GM04504 (cell line): ENCODE measurements around the gene HSD17B1.

Source experiments
- DNase-seq: peaks from one replicate; pipeline ENCODE4 v3.0.0-alpha.2; 2012; ENCODE audit warnings: low read depth

Gene HSD17B1

DNA sequence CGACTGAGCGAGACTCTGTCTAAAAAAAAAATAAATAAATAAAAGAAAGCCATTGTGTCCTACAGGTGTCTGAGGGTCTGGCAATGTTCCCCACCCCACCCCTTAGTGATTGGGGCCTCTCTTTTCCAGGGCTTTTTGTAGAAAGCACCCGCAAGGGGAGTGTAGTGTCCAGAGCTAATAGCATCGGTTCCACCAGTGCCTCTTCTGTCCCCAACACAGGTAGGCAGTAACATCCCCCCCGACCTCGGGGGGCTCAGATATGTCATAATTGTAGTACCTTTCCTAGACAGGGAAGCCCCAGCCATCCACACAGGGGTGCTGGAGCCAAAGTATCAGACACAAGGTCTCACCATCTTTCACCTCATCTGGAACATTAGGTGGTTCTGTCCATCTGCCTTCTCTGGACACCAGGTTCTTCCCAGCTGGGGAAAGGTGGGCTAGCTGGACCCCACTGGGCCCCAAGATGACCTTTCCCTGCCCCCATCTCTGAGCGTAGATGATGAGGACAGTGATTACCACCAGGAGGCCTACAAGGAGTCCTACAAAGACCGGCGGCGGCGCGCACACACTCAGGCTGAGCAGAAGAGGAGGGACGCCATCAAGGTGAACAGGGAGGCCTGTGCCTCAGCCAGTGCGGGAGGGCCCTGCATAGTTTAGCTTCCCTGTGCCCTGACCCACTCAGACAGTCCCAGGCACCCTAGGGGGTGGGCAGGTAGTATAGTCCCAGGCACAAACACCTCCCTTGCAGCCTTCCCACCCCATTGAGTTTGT is 15.8 kb downstream of the HSD17B1 start:
- DNase-seq, result no peak

DNA sequence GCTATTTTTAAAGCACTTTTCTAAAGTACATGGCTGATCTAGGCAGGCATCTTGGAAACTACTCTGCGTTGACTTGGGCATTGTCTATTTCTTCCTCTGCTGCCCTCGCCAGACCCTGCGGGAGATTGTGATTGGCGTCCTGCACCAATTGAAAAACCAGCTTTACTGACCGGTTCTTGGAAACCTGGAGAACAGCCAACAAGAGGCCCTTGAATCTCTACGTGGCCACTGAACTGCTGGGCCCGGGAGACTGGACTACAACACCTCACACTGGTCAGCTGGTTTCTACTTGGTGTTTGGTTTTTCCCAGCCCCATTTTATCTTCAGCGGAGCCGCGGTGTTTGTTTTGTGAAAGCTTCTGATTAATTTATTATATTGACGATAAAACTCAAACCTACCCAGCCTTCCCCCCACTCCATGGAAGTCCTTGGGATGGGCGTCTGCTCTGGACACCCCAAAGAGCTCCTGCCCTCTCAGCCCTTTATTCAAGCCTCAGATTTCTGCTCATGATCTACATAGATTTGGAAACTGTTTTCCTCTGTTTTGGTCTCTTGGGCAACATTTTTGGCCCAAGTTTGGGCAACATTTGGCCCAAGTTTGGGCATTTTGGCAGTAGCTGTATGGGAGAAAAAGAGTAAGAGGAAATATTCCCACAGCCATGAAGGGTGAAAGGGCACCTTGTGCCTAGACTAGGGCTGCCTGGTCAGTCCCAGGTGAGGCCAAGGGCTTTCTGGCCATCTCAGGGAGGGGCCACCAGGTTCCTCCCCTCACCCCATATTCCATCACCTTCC is 18.9 kb downstream of the HSD17B1 start:
- DNase-seq, result no peak

DNA sequence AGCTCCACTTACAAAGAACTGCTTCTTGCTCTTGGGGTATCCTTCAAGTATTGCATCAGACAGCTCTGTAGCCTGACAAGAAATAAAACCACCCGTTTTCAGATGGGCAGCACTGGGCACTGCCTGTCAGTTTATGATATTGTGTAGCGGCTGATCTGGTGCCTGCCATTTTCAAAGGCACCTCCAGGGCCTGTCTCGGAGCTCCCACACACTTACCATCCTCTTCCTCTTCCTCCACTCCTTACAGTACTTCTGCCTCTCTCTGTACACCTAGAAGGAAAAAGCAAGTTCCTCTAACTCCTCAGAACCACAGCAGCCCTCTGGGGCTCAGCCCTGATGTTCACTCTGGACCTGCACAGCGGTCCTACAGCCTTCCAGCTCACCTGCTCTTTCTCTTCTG is 20.4 kb downstream of the HSD17B1 start:
- DNase-seq, result no peak

DNA sequence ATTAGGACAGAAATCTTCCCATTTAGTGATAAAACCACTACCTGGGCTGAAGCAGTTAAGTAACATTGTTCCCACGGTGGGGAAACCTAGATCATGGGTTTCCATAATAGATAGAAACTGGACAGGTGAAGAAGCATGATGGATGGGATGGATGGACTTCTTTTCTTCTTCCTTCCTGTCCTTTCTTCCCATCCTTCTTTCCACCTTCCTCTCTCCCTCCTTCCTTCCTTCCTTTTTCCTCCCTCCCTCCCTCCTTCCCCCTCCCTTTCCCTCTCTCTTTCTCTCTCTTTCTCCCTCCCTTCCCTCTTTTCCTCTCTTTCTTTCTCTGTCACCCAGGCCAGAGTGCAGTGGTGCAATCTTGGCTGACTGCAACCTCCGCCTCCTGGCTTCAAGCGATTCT is 21.7 kb downstream of the HSD17B1 start:
- DNase-seq, result no peak

DNA sequence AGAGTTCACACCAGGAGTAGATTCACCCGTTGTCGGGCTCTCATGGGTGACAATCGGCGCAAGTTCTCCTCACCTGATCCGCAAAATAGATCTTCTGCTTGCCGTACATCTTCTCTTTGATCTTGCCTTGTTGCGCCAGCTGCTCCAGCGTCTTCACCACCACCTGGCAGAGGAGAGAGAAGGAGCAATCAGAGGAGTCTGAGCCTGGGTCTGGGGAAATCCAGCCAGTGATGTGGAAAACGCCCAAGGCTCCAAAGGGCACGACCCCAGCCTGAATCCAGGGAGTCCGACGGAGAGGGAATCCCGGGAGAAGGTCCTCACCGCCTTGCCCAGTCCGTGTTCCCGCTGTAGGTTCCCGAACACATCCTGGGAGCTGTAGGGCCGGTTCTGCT is 24.4 kb downstream of the HSD17B1 start:
- no peak for DNase-seq

DNA sequence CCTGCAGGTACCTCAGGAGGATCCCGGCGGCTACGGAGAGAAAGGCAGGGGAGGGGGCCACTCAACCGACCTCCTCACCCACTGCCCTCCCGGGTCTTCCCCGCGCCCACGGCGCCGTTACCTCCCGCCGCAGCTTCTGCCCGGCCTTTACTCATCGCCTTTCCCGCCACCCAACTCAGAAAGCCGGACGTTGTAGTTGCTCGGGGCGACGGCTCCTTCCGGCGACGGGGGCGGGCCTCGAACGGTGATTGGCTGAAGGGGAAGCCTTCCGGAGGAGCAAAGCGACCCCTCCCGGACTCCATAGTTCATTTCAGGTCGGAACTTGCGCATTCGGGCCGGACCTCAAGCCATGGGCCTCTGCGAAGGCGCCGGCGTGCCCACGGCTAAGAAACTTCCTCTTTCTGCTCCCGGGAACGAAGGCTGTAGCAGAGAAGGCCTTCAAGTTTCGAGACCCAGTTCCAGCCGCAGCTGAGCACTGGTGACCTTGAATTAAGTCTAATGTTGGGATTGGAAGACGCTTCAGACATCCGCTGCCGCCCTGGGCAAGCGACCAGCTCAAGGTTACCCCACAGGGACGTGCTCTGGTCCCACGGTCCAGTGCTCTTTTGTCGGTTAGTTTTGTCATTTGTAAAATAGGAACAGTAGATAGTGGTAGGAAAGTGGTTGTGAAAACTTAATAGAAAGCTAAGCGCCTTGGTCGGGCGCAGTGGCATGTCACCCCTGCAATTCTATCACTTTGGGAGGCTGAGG is 25.0 kb downstream of the HSD17B1 start, which contains the start of gene PSMC3IP:
PSMC3IP (minus strand) TSS at position 198 of the 750 bp plus-strand sequence; CDS start at position 155, 43 bp downstream.
- peak; percentile 90 for DNase-seq

DNA sequence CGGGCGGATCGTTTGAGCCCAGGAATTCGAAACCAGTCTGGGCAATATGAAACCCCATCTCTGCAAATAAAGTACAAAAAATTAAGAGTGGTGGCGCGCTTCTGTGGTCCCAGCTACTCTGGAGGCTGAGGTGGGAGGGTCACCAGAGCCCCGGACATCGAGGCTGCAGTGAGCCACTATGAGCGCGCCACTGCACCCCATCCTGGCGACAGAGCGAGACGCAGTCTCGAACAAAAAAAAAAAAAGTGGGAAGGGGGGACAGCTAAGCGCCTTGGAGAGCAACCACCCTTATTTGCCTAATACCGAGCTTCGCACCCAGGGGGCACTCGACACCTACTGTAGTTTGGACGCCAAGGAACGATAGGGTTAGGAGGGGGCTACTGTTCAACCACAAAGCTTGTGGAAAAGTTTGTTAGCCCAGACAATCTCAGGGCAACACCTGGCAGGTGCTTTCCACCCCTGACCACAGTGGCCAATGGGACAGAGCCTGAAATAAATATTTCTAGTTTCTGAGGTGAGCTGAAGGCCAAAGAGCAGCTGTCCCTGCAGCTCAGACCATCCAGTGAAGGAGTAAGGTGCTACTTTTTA is 25.7 kb downstream of the HSD17B1 start:
- DNase-seq, result no peak

DNA sequence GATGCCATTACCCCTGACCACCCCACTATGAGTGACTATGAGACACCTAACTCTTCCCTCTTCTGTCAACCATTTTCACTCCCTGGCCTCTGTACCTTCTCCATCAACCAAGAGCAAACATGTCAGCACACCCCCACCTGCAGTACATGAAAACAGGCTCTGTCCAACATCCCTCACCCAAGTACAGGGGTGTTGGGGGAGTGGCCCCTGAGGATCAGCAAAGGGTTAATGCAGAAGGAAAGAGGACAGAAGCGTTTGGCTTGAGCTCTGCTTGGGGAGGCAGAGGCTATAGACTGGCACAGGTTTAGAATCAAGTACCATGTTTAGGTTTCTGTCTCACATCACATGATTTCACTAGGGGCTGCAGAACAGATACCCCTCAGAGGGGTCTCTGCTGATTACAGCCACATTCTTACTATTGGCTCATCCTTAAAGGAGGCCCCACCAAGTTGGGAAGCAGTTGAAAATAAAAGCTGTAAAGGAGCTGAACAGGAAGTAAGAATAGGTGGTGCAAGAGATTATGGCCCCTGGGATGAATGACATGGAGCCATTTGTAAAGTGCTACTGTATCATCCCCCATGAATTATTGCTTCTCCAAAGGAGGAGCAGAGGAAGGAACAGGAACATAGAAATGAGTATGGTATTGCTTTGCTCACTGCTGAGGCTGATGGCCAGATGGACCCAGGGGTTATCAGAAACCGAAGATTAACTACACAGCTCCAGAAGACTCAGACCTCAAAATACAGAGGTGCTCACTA is 27.2 kb downstream of the HSD17B1 start:
- DNase-seq, result no peak

DNA sequence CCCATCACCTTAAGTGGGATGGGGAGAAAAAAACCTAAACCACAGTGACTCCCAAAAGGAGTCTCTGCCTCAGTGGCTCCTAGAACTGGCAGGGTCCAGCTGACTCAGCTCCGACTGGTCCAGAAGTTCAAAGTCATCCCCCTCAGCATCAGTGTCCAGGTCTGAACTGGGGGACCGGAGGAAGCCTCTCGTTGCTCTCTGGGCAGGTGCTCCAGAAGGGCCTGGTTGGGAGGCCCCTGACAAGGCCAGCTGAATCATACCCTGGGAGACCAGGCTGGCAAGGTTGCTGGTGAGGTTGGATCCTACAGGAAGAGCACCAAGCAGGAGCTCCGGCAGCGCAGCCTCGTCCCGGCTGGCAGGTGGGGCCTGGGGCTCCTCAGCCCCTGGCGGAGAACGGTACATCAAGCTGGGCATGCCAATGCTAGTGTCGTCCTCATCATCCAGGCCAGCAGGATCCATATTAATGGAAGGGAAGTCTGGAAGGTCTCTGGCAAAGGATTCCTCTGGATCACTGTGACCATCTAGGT is 29.1 kb downstream of the HSD17B1 start:
- DNase-seq, result no peak

DNA sequence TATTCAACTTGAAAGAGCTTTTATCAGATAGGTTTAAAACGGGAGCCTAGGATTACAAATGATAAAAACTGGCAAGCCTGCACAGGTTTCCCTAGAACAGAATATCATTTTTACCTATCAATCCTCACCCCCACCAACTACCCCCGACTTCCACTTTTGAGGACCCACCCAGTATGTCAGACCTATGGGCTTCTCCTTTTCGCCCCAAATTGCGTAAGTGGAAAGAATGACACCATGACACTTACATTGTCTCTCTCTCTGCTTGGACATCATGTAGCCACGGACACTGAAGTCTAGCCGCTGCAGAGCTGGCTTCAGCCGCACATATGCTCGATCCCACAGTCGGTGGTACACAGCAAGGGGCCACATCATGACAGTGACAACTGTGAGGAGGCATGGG is 32.2 kb downstream of the HSD17B1 start:
- no peak for DNase-seq

DNA sequence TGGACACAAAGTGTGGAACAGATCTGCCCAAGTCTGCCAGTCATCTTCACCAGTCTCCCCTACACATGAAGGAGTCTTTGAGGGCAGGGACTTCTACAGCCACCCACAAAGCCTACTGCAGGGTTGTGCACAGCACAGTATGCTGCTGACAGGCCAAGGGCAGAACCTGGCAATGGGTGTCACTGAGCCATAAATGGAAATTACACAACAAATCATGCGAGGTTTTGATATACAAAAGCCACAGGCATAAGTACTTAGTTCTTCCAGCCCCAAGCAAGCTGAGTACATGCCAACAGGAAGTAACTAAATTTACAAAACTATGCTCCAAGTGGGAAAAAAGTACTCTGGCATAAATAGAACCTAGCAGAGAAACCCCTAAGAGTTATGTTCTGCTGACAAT is 32.6 kb downstream of the HSD17B1 start:
- no peak for DNase-seq

DNA sequence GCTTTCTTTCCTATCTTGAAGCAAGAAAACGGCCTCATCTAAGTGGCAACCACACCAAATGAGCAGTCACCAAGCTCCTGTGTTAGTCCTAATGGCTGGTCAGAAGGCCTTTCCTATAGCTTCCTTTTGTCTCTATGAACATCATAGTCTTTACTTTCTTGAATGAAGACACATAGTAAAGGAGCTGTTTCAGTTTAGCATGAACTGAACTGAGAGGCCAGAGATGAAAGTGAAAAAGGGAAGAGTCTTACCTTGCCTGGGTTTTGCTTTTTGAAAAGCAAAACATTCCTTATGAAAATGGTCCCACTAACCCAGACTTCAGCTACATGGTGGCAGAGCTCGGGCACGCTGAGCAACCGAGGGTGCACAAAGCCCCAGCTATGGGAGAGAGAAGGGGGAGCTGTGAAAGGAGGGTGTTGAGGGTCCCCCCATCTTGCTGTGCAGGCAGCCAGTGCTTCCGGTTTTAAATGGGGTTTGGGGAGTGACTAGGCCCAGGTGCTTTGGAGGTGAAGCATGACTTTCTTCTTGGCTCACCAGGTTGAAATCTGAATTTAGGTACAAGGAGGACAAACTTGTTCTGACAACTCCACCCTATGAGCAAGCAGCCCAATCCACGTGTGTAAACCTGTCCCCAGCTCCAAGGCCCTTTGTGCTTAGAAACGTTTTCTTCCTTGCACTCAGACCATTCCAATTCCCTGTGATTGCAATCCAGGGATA is 33.9 kb downstream of the HSD17B1 start:
- DNase-seq, result no peak

DNA sequence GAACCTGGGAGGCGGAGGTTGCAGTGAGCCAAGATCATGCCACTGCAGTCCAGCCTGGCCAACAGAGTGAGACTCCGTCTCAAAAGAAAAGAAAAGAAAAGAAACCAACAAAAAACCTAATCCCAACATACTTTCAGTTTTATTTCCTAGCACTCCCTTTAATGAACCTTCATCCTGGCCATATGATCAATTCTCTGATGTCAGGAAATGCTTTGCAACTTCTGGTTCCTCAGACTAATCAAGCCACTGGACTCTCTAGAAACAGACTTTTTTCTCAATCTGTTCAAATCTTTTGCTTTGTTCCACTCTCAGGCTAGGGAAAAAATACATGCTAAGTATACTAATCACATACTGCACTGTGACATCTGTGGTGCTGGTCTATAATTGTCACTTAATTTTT is 38.2 kb downstream of the HSD17B1 start:
- DNase-seq, result no peak

DNA sequence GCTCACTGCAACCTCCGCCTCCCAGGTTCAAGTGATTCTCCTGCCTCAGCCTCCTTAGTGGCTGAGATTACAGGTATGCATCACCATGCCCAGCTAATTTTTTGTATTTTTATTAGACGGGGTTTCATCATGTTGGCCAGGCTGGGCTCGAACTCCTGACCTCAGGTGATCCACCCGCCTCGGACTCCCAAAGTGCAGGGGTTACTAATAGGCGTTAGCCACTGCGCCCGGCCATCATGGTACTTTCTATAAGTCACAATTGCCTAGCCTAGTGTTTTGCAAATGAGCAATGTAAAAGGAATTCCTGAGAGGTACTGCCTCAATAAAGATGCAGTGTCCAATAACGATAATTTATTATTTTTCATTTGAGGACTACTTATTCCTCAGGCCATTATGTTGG is 38.7 kb downstream of the HSD17B1 start:
- no peak for DNase-seq

DNA sequence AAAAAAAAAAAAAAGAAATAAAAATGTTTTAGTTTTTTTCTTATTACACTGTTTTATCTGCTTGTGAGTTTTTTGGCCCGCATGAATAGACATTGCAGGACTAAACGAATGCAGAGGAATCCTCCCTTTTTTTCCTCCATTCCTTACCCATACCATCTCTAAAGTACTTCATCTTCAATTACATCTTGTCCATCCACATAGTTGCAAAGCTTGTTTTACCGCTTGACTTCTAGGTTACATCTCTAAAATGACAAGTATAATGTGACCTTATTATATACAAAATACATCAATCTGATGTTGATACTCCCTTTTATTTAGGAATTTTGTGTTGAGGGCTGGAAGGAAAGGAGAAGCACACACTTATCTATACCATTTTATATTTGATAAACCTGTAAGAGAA is 43.7 kb downstream of the HSD17B1 start:
- no peak for DNase-seq

DNA sequence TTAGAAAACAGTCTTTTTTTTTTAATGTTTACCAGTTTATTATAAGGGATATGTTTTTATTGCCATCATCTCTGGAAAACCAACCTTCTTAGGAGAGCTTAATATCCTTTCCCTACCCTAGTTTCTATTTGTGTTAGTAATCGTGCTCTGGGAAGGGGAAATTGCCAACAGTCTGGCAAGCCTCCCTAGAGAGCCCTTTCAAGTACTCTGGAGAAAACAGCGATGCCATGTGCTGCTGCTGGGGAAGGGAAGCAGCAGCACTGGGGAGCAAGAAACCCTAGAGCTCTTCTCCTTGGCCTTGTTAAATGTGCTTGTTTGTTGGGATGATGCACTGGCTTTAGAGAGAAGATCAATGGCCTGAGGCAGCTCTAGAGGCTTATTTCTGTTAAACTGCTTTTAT is 46.2 kb downstream of the HSD17B1 start:
- DNase-seq, result no peak

DNA sequence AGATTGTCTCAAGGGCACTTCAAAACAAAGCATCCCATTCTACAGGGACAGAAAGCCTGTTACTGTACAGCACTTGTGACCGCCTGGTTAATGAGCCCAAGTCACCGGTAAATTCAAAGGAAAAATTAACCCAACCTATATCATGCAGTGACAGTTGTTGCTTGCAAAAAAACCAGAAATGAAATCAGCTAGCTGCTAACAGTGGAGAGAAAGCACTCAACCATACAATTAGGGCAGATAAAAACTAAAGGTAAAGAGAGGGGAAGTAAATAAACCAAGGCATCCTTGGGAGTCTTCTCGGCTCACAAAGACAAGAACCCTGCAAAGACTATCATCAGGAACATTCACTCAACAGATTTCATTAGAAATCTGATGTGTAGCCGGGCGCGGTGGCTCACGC is 50.6 kb downstream of the HSD17B1 start:
- DNase-seq, result no peak
